Neural progenitor cell (in vitro differentiated cells): ENCODE results near the gene KBTBD6. TPM values are rescaled to one million over a fixed set of nuclear protein-coding genes. Genes with fewer than 3 reads are reported as not detected.

Experiments
- DNase-seq: peaks from one replicate; pipeline ENCODE4 v3.0.0-alpha.2; 2016; ENCODE audit warnings: low spot score
- H2AFZ ChIP-seq: fragments of 200-600 bp; sonication (generic); replicated peaks from 2 replicates; pipeline ENCODE4 v1.6.1; 2016; ENCODE audit warnings: antibody characterized with exemption
- H3F3A ChIP-seq: fragments of 200-600 bp; sonication (generic); 2 replicates; pipeline ENCODE4 v1.6.1; 2016; ENCODE audit warnings: antibody characterized with exemption, low read depth
- H3K27ac ChIP-seq: fragments of 200-600 bp; sonication (generic); 2 replicates; pipeline ENCODE4 v1.5.1; 2016; ENCODE audit warnings: mild to moderate bottlenecking
- H3K27me3 ChIP-seq: fragments of 200-600 bp; sonication (generic); 2 replicates; pipeline ENCODE4 v1.6.1; 2016; ENCODE audit warnings: mild to moderate bottlenecking, moderate library complexity
- H3K36me3 ChIP-seq: fragments of 200-600 bp; sonication (generic); 2 replicates; pipeline ENCODE4 v1.5.1; 2016
- H3K4me1 ChIP-seq: fragments of 200-600 bp; sonication (generic); 2 replicates; pipeline ENCODE4 v1.6.1; 2016; ENCODE audit warnings: mixed run types
- H3K4me2 ChIP-seq: fragments of 200-600 bp; sonication (generic); 2 replicates; pipeline ENCODE4 v1.6.1; 2016
- H3K4me3 ChIP-seq: fragments of 200-600 bp; sonication (generic); 2 replicates; pipeline ENCODE4 v1.5.1; 2016
- H3K79me2 ChIP-seq: fragments of 200-600 bp; sonication (generic); 2 replicates; pipeline ENCODE4 v1.6.1; 2016; ENCODE audit warnings: low read depth
- H3K9ac ChIP-seq: fragments of 200-600 bp; sonication (generic); 2 replicates; pipeline ENCODE4 v1.6.1; 2016
- H3K9me3 ChIP-seq: fragments of 200-600 bp; sonication (generic); 2 replicates; pipeline ENCODE4 v1.5.1; 2016; ENCODE audit warnings: low read depth
- H4K20me1 ChIP-seq: fragments of 200-600 bp; sonication (generic); 2 replicates; pipeline ENCODE4 v1.6.1; 2016; ENCODE audit warnings: low read depth
- H3K27ac Mint-ChIP-seq: 3 replicates; pipeline ENCODE4 v1.8.0; 2021; ENCODE audit warnings: mixed read lengths
- H3K27me3 Mint-ChIP-seq: 2 replicates; pipeline ENCODE4 v1.8.0; 2022; ENCODE audit warnings: low read depth, mild to moderate bottlenecking, inconsistent platforms, moderate library complexity, mixed read lengths; ENCODE audit not compliant: insufficient read depth
- H3K36me3 Mint-ChIP-seq: 3 replicates; pipeline ENCODE4 v1.8.0; 2021; ENCODE audit warnings: mixed read lengths
- H3K4me1 Mint-ChIP-seq: 3 replicates; pipeline ENCODE4 v1.8.0; 2021; ENCODE audit warnings: mixed read lengths
- H3K4me3 Mint-ChIP-seq: 3 replicates; pipeline ENCODE4 v1.8.0; 2021; ENCODE audit warnings: mild to moderate bottlenecking, moderate library complexity, mixed read lengths
- H3K9me3 Mint-ChIP-seq: 3 replicates; pipeline ENCODE4 v1.8.0; 2020; ENCODE audit warnings: mixed read lengths
- CTCF ChIP-seq: fragments of 200-600 bp; sonication (generic); IDR thresholded peaks from 2 replicates; pipeline ENCODE4 v1.5.1; 2017; ENCODE audit warnings: antibody characterized with exemption, mild to moderate bottlenecking
- EZH2 ChIP-seq: fragments of 200-600 bp; sonication (generic); IDR thresholded peaks from 2 replicates; pipeline ENCODE4 v1.6.1; 2017; ENCODE audit warnings: antibody characterized with exemption, mild to moderate bottlenecking, moderate library complexity
- EZH2phosphoT487 ChIP-seq: fragments of 200-600 bp; sonication (generic); IDR thresholded peaks from 2 replicates; pipeline ENCODE4 v1.6.1; 2017; ENCODE audit warnings: antibody characterized with exemption
- total RNA-seq: library from RNA; depleted of rRNA; stranded (reverse); fragments of >200 nt; gene quantifications from 2 replicates; pipeline ENCODE4 v1.2.3, GENCODE V29; 2015; ENCODE audit warnings: low replicate concordance

The KBTBD6 gene
- total RNA-seq, 1 donor from 2014 or later, result 14.4 TPM

GRCh38 chr13:41148419-41149283, 16.0 kb upstream of the KBTBD6 start:
- H3K4me1 Mint-ChIP-seq, result no peaks in the 10 kb centered on the region

GRCh38 chr13:41145136-41145908, 12.7 kb upstream of the KBTBD6 start:
- peaks cover 33% of the 10 kb centered on the region for H3K9me3 Mint-ChIP-seq
- peaks cover 31% of the 10 kb centered on the region for H3K36me3 Mint-ChIP-seq
- H3K4me1 ChIP-seq, result no peaks in the 10 kb centered on the region
- no peak overlapping the region for H3K27ac Mint-ChIP-seq
- H3F3A ChIP-seq, result no peaks in the 10 kb centered on the region
- H3K4me3 Mint-ChIP-seq, result no peak overlapping the region
- no peak overlapping the region for H3K4me2 ChIP-seq
- H3K9ac ChIP-seq, result no peak overlapping the region
- peaks cover 5% of the 10 kb centered on the region for H3K27me3 Mint-ChIP-seq
- no peak for DNase-seq
- peaks cover 3% of the 10 kb centered on the region for H3K4me1 Mint-ChIP-seq
- no peak overlapping the region for H2AFZ ChIP-seq
- no peak for TF ChIP-seq CTCF
- TF ChIP-seq EZH2, result no peak
- TF ChIP-seq EZH2phosphoT487, result no peak
- H3K27me3 ChIP-seq, result no peaks in the 10 kb centered on the region
- no peak overlapping the region for H3K27ac ChIP-seq
- peaks cover 24% of the 10 kb centered on the region for H3K9me3 ChIP-seq
- no peaks in the 10 kb centered on the region for H4K20me1 ChIP-seq
- no peaks in the 10 kb centered on the region for H3K79me2 ChIP-seq
- no peak overlapping the region for H3K4me3 ChIP-seq
- peaks cover 17% of the 10 kb centered on the region for H3K36me3 ChIP-seq

More at GRCh38 chr13:41148419-41149283, 16.0 kb upstream of the KBTBD6 start:
- TF ChIP-seq EZH2phosphoT487, result no peak
- no peak for TF ChIP-seq CTCF
- no peak for TF ChIP-seq EZH2
- Histone ChIP-seq H3K9ac (no peak overlapping the region), H3K4me2 (no peak overlapping the region), H3F3A (no peaks in the 10 kb centered on the region), H3K4me1 (no peaks in the 10 kb centered on the region), H3K9me3 (peaks cover 29% of the 10 kb centered on the region), H4K20me1 (no peaks in the 10 kb centered on the region), H2AFZ (no peak overlapping the region), H3K27me3 (no peaks in the 10 kb centered on the region), H3K27ac (no peak overlapping the region), H3K4me3 (no peak overlapping the region), H3K36me3 (peaks cover 20% of the 10 kb centered on the region), H3K79me2 (no peaks in the 10 kb centered on the region)
- peaks cover 5% of the 10 kb centered on the region for H3K27me3 Mint-ChIP-seq
- H3K9me3 Mint-ChIP-seq, result peaks cover 53% of the 10 kb centered on the region
- peaks cover 43% of the 10 kb centered on the region for H3K36me3 Mint-ChIP-seq
- no peak overlapping the region for H3K27ac Mint-ChIP-seq
- DNase-seq, result no peak
- no peak overlapping the region for H3K4me3 Mint-ChIP-seq

GRCh38 chr13:41144576-41144975, 12.0 kb upstream of the KBTBD6 start:
- Histone ChIP-seq H3K4me3 (no peak overlapping the region), H3K4me2 (no peak overlapping the region), H2AFZ (no peak overlapping the region), H3K4me1 (no peaks in the 10 kb centered on the region), H3K27me3 (no peaks in the 10 kb centered on the region), H3K9me3 (peaks cover 22% of the 10 kb centered on the region), H3K36me3 (peaks cover 17% of the 10 kb centered on the region), H3K27ac (no peak overlapping the region), H3F3A (no peaks in the 10 kb centered on the region), H4K20me1 (no peaks in the 10 kb centered on the region), H3K9ac (no peak overlapping the region), H3K79me2 (no peaks in the 10 kb centered on the region)
- Mint-ChIP-seq H3K4me3 (no peak overlapping the region), H3K27me3 (peaks cover 5% of the 10 kb centered on the region), H3K27ac (no peak overlapping the region), H3K4me1 (peaks cover 3% of the 10 kb centered on the region), H3K9me3 (peaks cover 26% of the 10 kb centered on the region), H3K36me3 (peaks cover 23% of the 10 kb centered on the region)
- no peak for TF ChIP-seq EZH2
- DNase-seq, result no peak
